ENCODE data around the gene ABCB11.
A peak's percentile ranks its signal among the peaks of the same experiment; 100 is the strongest.

Gene ABCB11

GRCh38 chr2:168992591-168993349 is 38.4 kb downstream of the ABCB11 start:
- peak; percentile 54 for ATAC-seq (ENCODE audit: low read depth)
- TF ChIP-seq, protein P1, sequence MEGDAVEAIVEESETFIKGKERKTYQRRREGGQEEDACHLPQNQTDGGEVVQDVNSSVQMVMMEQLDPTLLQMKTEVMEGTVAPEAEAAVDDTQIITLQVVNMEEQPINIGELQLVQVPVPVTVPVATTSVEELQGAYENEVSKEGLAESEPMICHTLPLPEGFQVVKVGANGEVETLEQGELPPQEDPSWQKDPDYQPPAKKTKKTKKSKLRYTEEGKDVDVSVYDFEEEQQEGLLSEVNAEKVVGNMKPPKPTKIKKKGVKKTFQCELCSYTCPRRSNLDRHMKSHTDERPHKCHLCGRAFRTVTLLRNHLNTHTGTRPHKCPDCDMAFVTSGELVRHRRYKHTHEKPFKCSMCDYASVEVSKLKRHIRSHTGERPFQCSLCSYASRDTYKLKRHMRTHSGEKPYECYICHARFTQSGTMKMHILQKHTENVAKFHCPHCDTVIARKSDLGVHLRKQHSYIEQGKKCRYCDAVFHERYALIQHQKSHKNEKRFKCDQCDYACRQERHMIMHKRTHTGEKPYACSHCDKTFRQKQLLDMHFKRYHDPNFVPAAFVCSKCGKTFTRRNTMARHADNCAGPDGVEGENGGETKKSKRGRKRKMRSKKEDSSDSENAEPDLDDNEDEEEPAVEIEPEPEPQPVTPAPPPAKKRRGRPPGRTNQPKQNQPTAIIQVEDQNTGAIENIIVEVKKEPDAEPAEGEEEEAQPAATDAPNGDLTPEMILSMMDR (IDR thresholded peaks at IDR 0.05; ENCODE audit: poor library complexity, severe bottlenecking), result no peak
- DNase-seq (ENCODE audit: low spot score), result no peak

GRCh38 chr2:168992026-168992425 is 39.1 kb downstream of the ABCB11 start:
- TF ChIP-seq, protein P1 (IDR thresholded peaks at IDR 0.05; ENCODE audit: poor library complexity, severe bottlenecking), result no peak
- no peaks in the 10 kb centered on the region for H3K27me3 ChIP-seq (ENCODE audit: insufficient read depth, poor library complexity, severe bottlenecking)
- ATAC-seq (ENCODE audit: low read depth) (peak; percentile 97), DNase-seq (ENCODE audit: low spot score) (no peak)
- no peaks in the 10 kb centered on the region for H3K9me3 ChIP-seq (ENCODE audit: severe bottlenecking)
- no peaks in the 10 kb centered on the region for H3K36me3 ChIP-seq (ENCODE audit: low read depth)
- no peak overlapping the region for H3K4me3 ChIP-seq (ENCODE audit: severe bottlenecking)
- peak overlapping the region; percentile 92 for H3K27ac ChIP-seq (ENCODE audit: poor library complexity, severe bottlenecking)
- H3K4me1 ChIP-seq (ENCODE audit: insufficient read depth, poor library complexity, severe bottlenecking), result peaks cover 25% of the 10 kb centered on the region

More at GRCh38 chr2:168992591-168993349, 38.4 kb downstream of the ABCB11 start:
- Histone ChIP-seq H3K9me3 (ENCODE audit: severe bottlenecking) (no peaks in the 10 kb centered on the region), H3K27me3 (ENCODE audit: insufficient read depth, poor library complexity, severe bottlenecking) (no peaks in the 10 kb centered on the region), H3K36me3 (ENCODE audit: low read depth) (no peaks in the 10 kb centered on the region), H3K27ac (ENCODE audit: poor library complexity, severe bottlenecking) (peak overlapping the region; percentile 92), H3K4me3 (ENCODE audit: severe bottlenecking) (no peak overlapping the region), H3K4me1 (ENCODE audit: insufficient read depth, poor library complexity, severe bottlenecking) (peaks cover 25% of the 10 kb centered on the region)

GRCh38 chr2:168988755-168989154 is 42.4 kb downstream of the ABCB11 start:
- H3K27me3 ChIP-seq (ENCODE audit: insufficient read depth, poor library complexity, severe bottlenecking), result no peaks in the 10 kb centered on the region
- H3K36me3 ChIP-seq (ENCODE audit: low read depth), result no peaks in the 10 kb centered on the region
- DNase-seq (ENCODE audit: low spot score), result no peak
- ATAC-seq (ENCODE audit: low read depth), result no peak
- H3K27ac ChIP-seq (ENCODE audit: poor library complexity, severe bottlenecking), result no peak overlapping the region
- H3K9me3 ChIP-seq (ENCODE audit: severe bottlenecking), result no peaks in the 10 kb centered on the region
- H3K4me3 ChIP-seq (ENCODE audit: severe bottlenecking), result no peak overlapping the region
- H3K4me1 ChIP-seq (ENCODE audit: insufficient read depth, poor library complexity, severe bottlenecking), result peaks cover 25% of the 10 kb centered on the region
- TF ChIP-seq, protein P1 (IDR thresholded peaks at IDR 0.05; ENCODE audit: poor library complexity, severe bottlenecking), result no peak

- TF ChIP-seq, protein P1 (IDR thresholded peaks at IDR 0.05; ENCODE audit: poor library complexity, severe bottlenecking), result no peak
- H3K9me3 ChIP-seq (ENCODE audit: severe bottlenecking), result no peaks in the 10 kb centered on the region
- ATAC-seq (ENCODE audit: low read depth) (no peak), DNase-seq (ENCODE audit: low spot score) (no peak)
- peaks cover 3% of the 10 kb centered on the region for H3K4me1 ChIP-seq (ENCODE audit: insufficient read depth, poor library complexity, severe bottlenecking)
- no peaks in the 10 kb centered on the region for H3K36me3 ChIP-seq (ENCODE audit: low read depth)
- H3K4me3 ChIP-seq (ENCODE audit: severe bottlenecking), result no peak overlapping the region
- no peaks in the 10 kb centered on the region for H3K27me3 ChIP-seq (ENCODE audit: insufficient read depth, poor library complexity, severe bottlenecking)
- no peak overlapping the region for H3K27ac ChIP-seq (ENCODE audit: poor library complexity, severe bottlenecking)
Observed at GRCh38 chr2:168986398-168986943, 44.7 kb downstream of the ABCB11 start.

DNA sequence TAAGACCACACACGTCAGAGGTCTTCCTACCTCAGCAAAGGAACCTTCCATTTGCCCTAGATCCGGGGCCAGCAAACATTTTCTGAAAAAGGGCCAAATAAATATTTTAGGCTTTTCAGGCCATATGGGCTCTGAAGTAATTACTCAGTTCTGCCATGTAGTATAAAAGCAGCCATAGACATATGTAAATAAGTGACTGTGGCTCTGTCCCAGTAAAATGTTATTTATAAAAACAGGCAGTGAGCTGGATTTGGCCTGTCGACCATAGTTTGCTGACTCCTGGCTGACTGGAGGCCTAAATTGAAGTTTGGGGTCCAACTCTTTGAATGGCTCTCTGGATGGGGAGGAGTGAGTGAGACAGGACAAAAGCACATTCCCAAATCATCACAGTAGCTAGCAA is 49.5 kb downstream of the ABCB11 start:
- Histone ChIP-seq H3K36me3 (ENCODE audit: low read depth) (no peaks in the 10 kb centered on the region), H3K27me3 (ENCODE audit: insufficient read depth, poor library complexity, severe bottlenecking) (no peaks in the 10 kb centered on the region), H3K4me1 (ENCODE audit: insufficient read depth, poor library complexity, severe bottlenecking) (no peaks in the 10 kb centered on the region), H3K4me3 (ENCODE audit: severe bottlenecking) (no peak overlapping the region), H3K9me3 (ENCODE audit: severe bottlenecking) (no peaks in the 10 kb centered on the region), H3K27ac (ENCODE audit: poor library complexity, severe bottlenecking) (no peak overlapping the region)
- DNase-seq (ENCODE audit: low spot score) (no peak), ATAC-seq (ENCODE audit: low read depth) (no peak)
- TF ChIP-seq, protein P1 (IDR thresholded peaks at IDR 0.05; ENCODE audit: poor library complexity, severe bottlenecking), result no peak

Measured in RWPE2 (cell line).